22Rv1 (cell line): ENCODE results near the gene LGI4.
"Not testable (repeated sequence)": the region's sequence is repeated elsewhere in the genome, so short reads cannot be mapped to it uniquely, and the experiment has no call there.

Experiments
- ZFX ChIP-seq: fragments of 450-650 bp; IDR thresholded peaks from 2 replicates; pipeline ENCODE4 v1.6.1; 2017; ENCODE audit warnings: antibody characterized with exemption, borderline replicate concordance
- TF ChIP-seq, protein P1 (sequence below): fragments of 450-650 bp; IDR thresholded peaks from 2 replicates; pipeline ENCODE4 v1.5.1; 2017; ENCODE audit warnings: mild to moderate bottlenecking

DNA sequence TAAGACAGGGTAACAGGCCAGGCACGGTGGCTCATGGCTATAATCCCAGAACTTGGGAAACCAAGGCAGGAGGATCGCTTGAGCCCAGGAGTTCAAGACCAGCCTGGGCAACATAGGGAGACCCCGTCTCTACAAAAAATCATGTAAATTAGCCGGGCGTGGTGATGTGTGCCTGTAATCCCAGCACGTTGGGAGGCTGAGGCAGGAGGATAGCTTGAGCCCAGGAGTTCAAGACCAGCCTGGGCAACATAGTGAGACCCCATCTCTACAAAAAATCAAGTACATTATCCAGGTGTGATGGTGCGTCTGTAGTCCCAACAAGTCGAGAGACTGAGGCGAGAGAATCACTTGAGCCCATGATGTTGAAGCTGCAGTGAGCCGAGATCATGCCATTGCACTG is 31.2 kb downstream of the LGI4 start:
- TF ChIP-seq, protein P1, sequence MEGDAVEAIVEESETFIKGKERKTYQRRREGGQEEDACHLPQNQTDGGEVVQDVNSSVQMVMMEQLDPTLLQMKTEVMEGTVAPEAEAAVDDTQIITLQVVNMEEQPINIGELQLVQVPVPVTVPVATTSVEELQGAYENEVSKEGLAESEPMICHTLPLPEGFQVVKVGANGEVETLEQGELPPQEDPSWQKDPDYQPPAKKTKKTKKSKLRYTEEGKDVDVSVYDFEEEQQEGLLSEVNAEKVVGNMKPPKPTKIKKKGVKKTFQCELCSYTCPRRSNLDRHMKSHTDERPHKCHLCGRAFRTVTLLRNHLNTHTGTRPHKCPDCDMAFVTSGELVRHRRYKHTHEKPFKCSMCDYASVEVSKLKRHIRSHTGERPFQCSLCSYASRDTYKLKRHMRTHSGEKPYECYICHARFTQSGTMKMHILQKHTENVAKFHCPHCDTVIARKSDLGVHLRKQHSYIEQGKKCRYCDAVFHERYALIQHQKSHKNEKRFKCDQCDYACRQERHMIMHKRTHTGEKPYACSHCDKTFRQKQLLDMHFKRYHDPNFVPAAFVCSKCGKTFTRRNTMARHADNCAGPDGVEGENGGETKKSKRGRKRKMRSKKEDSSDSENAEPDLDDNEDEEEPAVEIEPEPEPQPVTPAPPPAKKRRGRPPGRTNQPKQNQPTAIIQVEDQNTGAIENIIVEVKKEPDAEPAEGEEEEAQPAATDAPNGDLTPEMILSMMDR = not testable (repeated sequence)
- TF ChIP-seq ZFX = not testable (repeated sequence)
